Ramos (cell line): ENCODE data around the gene CRISP2.

Source experiments
- in situ Hi-C: fragments of 300-500 bp; cut with MboI; formaldehyde crosslinking; loops from one replicate; pipeline ENCODE4 v1.14.3; 2022; ENCODE audit warnings: low sequenced_read_pairs; ENCODE audit not compliant: unreplicated experiment

Gene CRISP2

DNA sequence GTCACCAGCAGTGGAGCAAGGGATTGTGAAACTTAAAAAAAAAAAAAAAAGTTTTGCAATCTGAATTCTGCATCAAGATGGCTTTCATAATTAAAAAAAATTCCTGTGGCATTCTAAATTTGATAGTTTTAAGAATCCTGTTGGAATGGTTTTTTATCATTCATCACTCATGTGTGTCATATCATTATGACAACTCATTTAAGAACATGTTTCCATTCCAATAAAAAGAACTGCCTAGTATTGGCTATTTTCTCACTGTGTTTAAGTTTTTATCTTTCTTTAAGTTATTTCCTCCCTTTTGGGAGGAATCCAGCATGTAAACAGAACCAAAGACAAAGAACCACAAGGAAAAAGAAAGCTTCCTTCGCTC is 50.5 kb downstream of the CRISP2 start:
- in situ Hi-C loops, result no loop called here

GRCh38 chr6:49662231-49662891 is 51.0 kb downstream of the CRISP2 start:
- in situ Hi-C loops, result no loop called here

GRCh38 chr6:49653942-49654341 is 59.4 kb downstream of the CRISP2 start:
- in situ Hi-C loops, result no loop called here

GRCh38 chr6:49653438-49653837 is 59.9 kb downstream of the CRISP2 start:
- in situ Hi-C loops, result no loop called here

GRCh38 chr6:49651239-49651638 is 62.1 kb downstream of the CRISP2 start:
- in situ Hi-C loops, result no loop called here

GRCh38 chr6:49649988-49650387 is 63.4 kb downstream of the CRISP2 start:
- in situ Hi-C loops, result no loop called here

DNA sequence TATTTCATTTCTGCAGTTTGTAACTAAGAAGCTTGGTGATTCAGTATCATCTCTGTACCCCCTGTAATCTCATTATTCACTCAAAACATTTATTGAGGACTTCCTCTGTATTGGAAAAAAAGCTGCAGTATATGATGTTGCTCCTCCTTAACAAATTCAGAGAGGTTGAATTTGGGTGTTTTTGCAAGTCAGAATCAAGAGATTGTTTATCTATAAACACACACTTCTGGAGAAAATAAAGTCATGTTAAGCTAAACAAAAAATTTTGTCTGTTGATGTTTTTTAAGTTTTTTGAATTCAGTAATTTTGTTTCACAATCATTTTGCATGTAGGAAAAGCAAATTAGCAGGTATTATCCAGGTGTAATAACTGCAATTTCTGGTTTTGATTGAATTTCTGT is 65.3 kb downstream of the CRISP2 start:
- in situ Hi-C loops, result no loop called here

GRCh38 chr6:49647476-49647875 is 65.9 kb downstream of the CRISP2 start:
- in situ Hi-C loops, result no loop called here

- in situ Hi-C loops, result no loop called here
Measured at GRCh38 chr6:49646942-49647341, 66.4 kb downstream of the CRISP2 start.

DNA sequence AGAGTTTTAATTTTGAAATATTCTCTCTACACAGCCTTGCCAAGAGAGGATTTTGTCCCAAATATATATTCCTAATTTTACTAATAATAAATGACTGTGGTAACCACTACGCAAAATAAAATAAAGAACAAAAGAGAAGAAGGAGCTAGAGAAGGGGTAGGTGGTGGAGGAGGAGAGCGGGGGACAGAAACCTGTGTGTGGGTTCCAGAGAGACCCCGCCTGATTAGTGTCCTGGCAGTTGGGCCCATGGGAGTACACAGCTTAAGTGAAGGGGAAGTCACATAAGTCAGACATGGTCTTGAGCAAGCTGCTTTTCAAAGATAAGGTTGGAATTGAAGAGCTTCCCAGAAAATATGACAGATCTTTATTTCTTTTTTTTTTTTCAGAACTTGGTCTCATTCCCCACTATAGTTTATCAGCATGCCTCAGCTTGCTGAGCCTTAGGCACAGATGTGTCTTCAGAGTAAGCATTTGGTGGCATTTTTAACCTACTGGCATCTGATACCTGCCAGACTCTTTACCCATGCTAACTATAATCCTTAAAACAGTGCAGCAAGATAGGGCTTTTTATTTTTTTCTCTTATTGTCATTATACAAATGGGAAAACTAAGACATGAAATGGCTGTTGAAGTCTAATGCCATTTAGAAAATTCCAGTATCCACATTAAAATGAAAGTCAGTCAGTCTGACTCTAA is 67.1 kb downstream of the CRISP2 start:
- in situ Hi-C loops, result no loop called here

DNA sequence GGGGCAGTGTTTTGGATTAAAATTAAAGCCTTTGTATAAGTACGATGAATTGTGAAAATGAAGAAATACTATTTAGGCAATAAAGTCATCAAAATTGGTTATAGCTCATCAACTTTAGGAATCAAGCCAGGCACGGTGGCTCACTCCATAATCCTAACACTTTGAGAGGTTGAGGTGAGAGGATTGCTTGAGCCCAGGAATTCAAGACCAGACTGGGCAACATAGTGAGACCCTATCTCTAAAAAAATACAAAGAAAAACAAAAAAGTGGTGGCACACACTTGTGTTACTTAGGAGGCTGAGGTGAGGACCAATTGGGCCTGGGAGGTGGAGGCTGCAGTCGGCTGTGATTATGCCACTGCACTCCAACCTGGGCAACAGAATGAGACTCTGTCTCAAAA is 68.2 kb downstream of the CRISP2 start:
- in situ Hi-C loops, result no loop called here
